ENCODE measurements around the gene TSR1. TPM values are rescaled to one million over a fixed set of nuclear protein-coding genes. Genes with fewer than 3 reads are reported as not detected.

The TSR1 gene
- polyA plus RNA-seq, 1 of the 3 experiments (the other 2 are of a cell fraction) = 26.7 TPM

DNA sequence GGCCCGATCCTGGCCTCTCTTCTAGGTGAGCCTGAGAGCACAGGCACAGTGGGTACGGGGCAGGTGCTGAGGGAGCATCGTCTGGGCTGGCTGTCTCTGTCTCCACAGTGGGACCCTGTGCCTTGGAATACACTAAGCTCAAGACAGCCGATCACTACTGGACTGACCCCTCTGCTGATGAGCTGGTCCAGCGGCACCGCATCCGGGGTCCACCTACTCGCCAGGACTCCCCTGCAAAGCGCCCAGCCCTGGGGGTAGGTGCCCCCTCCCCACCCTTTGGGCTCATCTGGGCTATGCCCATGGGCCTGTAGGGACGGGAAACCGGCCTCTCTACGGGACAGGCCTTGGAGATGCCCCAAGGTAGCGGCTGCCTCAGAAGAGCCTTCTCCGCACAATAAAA lies 26.6 kb upstream of the TSR1 start:
- Histone ChIP-seq H3K27ac (ENCODE audit: low read depth in 2 of 2, low read length in 1 of 2) (no peak overlapping the region), H4K20me1 (ENCODE audit: insufficient read depth) (peaks cover 23% of the 10 kb centered on the region), H2AFZ (ENCODE audit: low read depth) (no peak overlapping the region), H3K4me2 (no peak overlapping the region), H3K9me2 (no peaks in the 10 kb centered on the region), H3K36me3 (replicated peaks in 1 of 2; ENCODE audit: control insufficient read depth in 1 of 2, insufficient read depth in 2 of 2, low read length in 1 of 2) (peaks cover 0 to 49% of the 10 kb centered on the region in 2 experiments), H3K4me3 (ENCODE audit: low read depth in 2 of 2, low read length in 1 of 2) (no peak overlapping the region), H3F3A (replicated peaks; ENCODE audit: insufficient read depth) (no peaks in the 10 kb centered on the region), H3K4me1 (ENCODE audit: control insufficient read depth in 1 of 2, insufficient read depth in 2 of 2, low read depth in 1 of 2, low read length in 1 of 2) (peaks cover 2 to 16% of the 10 kb centered on the region in 2 experiments; a peak in 2 of 4 replicates), H3K79me2 (ENCODE audit: insufficient read depth) (peaks cover 3% of the 10 kb centered on the region; the same call in 1 of the 2 replicates), H3K9ac (no peak overlapping the region), H3K9me3 (no peaks in the 10 kb centered on the region), H3K27me3 (ENCODE audit: insufficient read depth) (no peaks in the 10 kb centered on the region)
- TF ChIP-seq POLR2AphosphoS5 (IDR thresholded peaks at IDR 0.05; ENCODE audit: low read depth, low read length) = no peak
- 98% methylated on average over 12 of the region's 14 CpGs for WGBS (ENCODE audit: low lambda C conversion rate)
- DNase-seq = no peak
- ChIA-PET CTCF (interaction anchor here (1.7 to 26.4 kb wide), 3 partner anchors 10 to 46 kb away, joined by 7 to 654 read pairs (median 88); partner anchors contain the start of gene MNT), POLR2A (no interaction called here)

DNA sequence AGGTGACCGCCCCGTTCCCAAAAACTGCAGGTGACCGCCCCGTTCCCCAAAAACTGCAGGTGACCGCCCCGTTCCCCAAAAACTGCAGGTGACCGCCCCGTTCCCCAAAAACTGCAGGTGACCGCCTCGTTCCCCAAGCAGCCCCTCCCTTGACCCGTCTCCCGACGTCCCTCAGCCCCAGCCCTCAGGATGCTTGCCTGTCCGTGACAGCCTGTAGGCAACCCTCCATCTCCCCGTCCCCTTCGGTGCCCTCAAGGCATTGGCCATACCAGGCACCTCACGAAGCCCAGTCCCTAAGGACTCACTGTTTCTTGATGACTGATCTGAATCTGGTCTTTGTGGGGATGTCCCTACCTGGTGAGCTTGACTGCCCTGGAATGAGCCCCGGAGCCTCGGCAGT lies 26.2 kb upstream of the TSR1 start:
- H3K9ac ChIP-seq = no peak overlapping the region
- peaks cover 26% of the 10 kb centered on the region for H4K20me1 ChIP-seq (ENCODE audit: insufficient read depth)
- peaks cover 2 to 16% of the 10 kb centered on the region in 2 experiments; a peak in 2 of 4 replicates for H3K4me1 ChIP-seq (ENCODE audit: control insufficient read depth in 1 of 2, insufficient read depth in 2 of 2, low read depth in 1 of 2, low read length in 1 of 2)
- no peaks in the 10 kb centered on the region for H3K9me3 ChIP-seq
- no peaks in the 10 kb centered on the region for H3K27me3 ChIP-seq (ENCODE audit: insufficient read depth)
- ChIA-PET POLR2A (no interaction called here), CTCF (interaction anchor here (1.7 to 10.6 kb wide), 2 partner anchors 10 to 20 kb away, joined by 7 to 88 read pairs; no protein-coding TSS in a partner anchor)
- no peak overlapping the region for H3K4me3 ChIP-seq (ENCODE audit: low read depth in 2 of 2, low read length in 1 of 2)
- no peaks in the 10 kb centered on the region for H3F3A ChIP-seq (replicated peaks; ENCODE audit: insufficient read depth)
- TF ChIP-seq CTCF (IDR thresholded peaks at IDR 0.05) (no peak), NRF1 (IDR thresholded peaks at IDR 0.05; ENCODE audit: low read depth, low read length) (no peak), MXI1 (IDR thresholded peaks at IDR 0.05; ENCODE audit: low read depth, low read length) (no peak), MEF2A (IDR thresholded peaks at IDR 0.05; ENCODE audit: borderline replicate concordance, low read depth) (no peak), GATA2 (CRISPR knock-in tag; IDR thresholded peaks at IDR 0.05) (no peak), TEAD4 (IDR thresholded peaks at IDR 0.05; ENCODE audit: borderline replicate concordance, insufficient read depth) (no peak), FOXM1 (IDR thresholded peaks at IDR 0.05; ENCODE audit: low read depth) (no peak), ZBTB33 (IDR thresholded peaks at IDR 0.05; ENCODE audit: borderline replicate concordance, low read depth) (no peak), RXRA (IDR thresholded peaks at IDR 0.05; ENCODE audit: borderline replicate concordance, low read depth) (no peak), GABPA (IDR thresholded peaks at IDR 0.05; ENCODE audit: low read depth) (no peak), FOSL2 (IDR thresholded peaks at IDR 0.05; ENCODE audit: borderline replicate concordance, low read depth) (no peak), TAF1 (IDR thresholded peaks at IDR 0.05; ENCODE audit: borderline replicate concordance, low read depth, low read length) (no peak), POLR2AphosphoS5 (IDR thresholded peaks at IDR 0.05; ENCODE audit: low read depth, low read length) (no peak), RCOR1 (IDR thresholded peaks at IDR 0.05; ENCODE audit: low read length) (no peak), RAD21 (IDR thresholded peaks at IDR 0.05; ENCODE audit: low read length) (no peak), NFIC (IDR thresholded peaks at IDR 0.05; ENCODE audit: borderline replicate concordance) (no peak)
- TF ChIP-seq, protein P1, sequence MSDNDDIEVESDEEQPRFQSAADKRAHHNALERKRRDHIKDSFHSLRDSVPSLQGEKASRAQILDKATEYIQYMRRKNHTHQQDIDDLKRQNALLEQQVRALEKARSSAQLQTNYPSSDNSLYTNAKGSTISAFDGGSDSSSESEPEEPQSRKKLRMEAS (IDR thresholded peaks at IDR 0.05; ENCODE audit: low read depth) = no peak
- H2AFZ ChIP-seq (ENCODE audit: low read depth) = no peak overlapping the region
- 98% methylated on average over 19 of the region's 19 CpGs for WGBS (ENCODE audit: low lambda C conversion rate)
- H3K27ac ChIP-seq (ENCODE audit: low read depth in 2 of 2, low read length in 1 of 2) = no peak overlapping the region
- no peak overlapping the region for H3K4me2 ChIP-seq
- H3K79me2 ChIP-seq (ENCODE audit: insufficient read depth) = peaks cover 6% of the 10 kb centered on the region; the same call in 1 of the 2 replicates
- peaks cover 0 to 46% of the 10 kb centered on the region in 2 experiments for H3K36me3 ChIP-seq (replicated peaks in 1 of 2; ENCODE audit: control insufficient read depth in 1 of 2, insufficient read depth in 2 of 2, low read length in 1 of 2)
- no peaks in the 10 kb centered on the region for H3K9me2 ChIP-seq
- no peak for DNase-seq

Data from SK-N-SH (cell line).